Hypothalamus (tissue), 51 donors: ENCODE data around the gene POT1.

ENCODE experiments used
- DNase-seq, 51 donors: peaks; one replicate each; lab custom pipeline; 2025; lab: John Stamatoyannopoulos, UW

The POT1 gene

DNA sequence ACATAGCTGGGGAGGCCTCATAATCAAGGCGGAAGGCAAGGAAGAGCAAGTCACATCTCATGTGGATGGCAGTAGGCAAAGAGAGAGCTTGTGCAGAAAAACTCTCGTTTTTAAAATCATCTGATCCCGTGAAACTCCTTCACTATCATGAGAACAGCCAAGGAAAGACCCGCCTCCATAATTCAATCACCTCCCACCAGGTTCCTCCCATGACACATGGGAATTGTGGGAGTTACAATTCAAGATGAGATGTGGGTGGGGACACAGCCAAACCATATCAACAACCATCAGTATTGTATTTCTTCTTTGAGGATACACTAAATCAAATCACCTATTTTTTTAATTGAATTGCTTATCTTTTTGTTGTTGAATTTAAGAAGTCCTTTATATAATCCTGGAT lies 16.7 kb downstream of the POT1 start:
- no peak for DNase-seq

GRCh38 chr7:124909808-124910207 lies 19.8 kb downstream of the POT1 start:
- DNase-seq: no peak

DNA sequence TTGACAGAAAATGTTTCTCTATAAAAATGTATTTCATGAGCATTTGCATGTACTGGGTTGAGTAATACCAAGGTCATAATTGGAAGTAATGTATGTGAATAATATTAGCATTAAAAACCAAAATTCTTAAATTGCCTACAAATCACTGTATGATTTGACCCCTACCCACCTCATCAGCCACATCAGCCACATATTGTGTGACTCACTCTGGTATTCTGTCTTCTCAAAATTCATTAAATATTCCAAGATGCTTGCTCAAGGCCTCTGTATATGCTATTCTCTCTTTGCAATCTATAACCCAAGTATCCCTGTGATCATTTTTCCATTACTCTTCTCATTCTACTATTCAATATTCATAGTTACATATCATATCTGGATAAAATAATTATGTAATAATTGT lies 21.4 kb downstream of the POT1 start:
- no peak for DNase-seq

- DNase-seq: no peak
Measured at GRCh38 chr7:124907490-124907889, 22.1 kb downstream of the POT1 start.

DNA sequence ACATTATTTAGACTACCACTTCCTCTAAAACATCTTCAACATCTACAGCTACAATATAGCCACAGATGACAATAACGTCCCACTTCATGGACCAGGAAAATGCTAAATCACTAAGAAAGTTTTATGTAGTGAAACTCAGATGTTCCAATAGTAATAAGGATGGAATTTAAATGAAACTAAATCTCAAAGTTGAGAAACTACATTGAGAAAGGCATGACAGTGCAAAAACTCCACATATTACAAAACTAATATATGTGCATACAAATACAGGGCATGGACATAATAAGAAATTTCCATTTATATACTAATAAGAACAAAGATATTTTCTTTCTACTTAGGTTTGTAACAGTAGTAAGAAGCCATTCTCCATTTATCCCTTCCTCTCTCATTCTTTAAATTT lies 31.1 kb downstream of the POT1 start:
- no peak for DNase-seq

- no peak for DNase-seq
Measured at GRCh38 chr7:124896001-124896400, 33.6 kb downstream of the POT1 start.

GRCh38 chr7:124893140-124893827 lies 36.3 kb downstream of the POT1 start:
- no peak for DNase-seq

GRCh38 chr7:124887247-124887646 lies 42.4 kb downstream of the POT1 start:
- no peak for DNase-seq

DNA sequence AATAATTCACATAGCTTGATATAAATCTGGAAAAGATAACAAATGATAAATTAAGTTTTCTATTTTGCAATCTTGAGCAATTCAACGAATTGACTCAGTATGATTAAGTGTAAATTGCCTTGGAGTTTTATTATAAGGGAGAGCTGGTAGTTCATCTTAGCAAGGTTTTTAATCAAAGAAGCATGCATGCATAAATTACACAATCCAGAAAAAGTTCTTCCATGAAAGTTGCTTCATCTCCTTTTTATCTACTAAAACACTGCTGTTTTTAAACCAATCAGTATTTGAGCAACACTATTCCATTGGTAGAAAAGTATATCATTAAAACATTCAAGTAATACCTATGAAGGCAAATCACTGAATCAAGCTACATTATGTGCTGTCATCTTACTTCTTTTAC lies 47.6 kb downstream of the POT1 start:
- DNase-seq: no peak

DNA sequence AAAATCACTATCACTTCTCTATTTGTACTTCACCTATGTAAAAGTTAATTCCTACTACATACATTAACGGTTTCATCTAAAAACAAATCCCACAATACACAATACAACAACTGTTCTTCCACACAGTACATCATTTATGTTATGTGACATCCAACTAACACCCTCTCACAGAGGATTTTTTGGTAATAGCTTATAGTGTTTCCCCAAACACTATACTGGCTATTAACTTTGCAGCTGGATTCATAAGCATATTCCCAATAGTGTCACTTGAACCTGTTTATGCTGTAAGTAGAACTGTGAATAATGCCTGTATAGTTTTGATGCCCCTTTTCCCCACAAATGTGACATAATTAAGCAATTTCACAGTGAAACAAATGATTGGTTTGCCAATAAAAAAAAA lies 49.9 kb downstream of the POT1 start:
- no peak for DNase-seq

DNA sequence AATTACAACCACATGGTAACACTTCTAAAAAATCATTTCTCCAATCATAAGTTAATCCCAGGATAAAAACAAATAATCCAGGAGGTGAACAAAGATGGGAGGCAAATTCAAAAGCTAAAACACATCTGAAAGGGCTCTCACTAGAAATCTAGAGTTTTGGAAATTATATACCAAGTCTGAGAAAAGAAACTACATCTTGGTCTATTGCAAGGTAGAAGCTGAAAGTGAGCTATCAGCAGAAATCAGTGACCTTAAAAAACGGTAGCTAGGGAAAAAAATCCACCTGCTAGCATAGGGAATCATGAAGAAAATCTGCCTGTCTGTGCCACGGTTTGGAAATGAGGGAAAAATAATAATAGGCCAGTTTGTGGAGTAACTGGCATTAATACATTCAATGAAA lies 50.5 kb downstream of the POT1 start:
- no peak for DNase-seq

- no peak for DNase-seq
Measured at GRCh38 chr7:124874644-124875163, 54.9 kb downstream of the POT1 start.

- DNase-seq: no peak
Measured at GRCh38 chr7:124857672-124858235, 71.9 kb downstream of the POT1 start.

GRCh38 chr7:124856299-124856888 lies 73.2 kb downstream of the POT1 start:
- peak in 1 of 51 donors; percentile 10 for DNase-seq

- no peak for DNase-seq
Measured at GRCh38 chr7:124843336-124843735, 86.3 kb downstream of the POT1 start.

- no peak for DNase-seq
Measured at GRCh38 chr7:124840435-124840834, 89.2 kb downstream of the POT1 start.

DNA sequence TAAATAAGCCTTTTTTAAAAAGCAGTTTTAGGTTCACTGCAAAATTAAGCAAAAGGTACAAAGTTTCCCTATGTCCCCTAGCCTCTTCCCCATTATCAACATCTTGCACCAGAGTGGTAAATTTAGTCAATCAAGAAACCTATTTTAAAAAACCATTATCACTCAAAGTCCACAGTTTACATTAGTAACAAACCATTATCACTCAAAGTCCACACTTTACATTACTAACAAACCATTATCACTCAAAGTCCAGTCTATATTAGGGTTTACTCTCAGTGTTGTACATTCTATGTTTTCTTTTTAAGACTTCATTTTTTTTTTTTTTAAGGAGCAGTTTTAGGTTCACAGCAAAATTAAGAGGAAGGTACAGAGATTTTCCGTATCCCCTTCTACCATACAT lies 89.9 kb downstream of the POT1 start:
- no peak for DNase-seq

DNA sequence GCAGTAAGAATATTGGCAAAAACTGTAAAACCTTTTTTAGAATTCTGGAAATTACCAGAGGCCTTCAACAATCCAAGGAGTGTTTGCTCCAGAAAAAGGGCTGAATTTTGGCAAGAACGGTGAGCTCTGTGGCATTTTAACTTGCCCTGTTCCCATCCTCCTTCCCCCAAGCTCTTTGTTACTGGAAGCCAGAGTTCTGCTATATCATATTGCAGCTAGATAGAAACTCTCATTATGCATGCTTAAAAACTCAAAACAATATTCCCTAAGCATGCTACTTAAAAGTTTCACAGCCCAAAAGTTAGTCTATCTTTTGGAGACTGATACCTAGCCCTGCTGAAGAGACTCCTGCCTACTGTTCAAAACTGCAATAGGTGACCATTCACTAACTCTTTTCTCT lies 93.5 kb downstream of the POT1 start:
- DNase-seq: no peak

GRCh38 chr7:124818807-124819206 lies 110.8 kb downstream of the POT1 start:
- no peak for DNase-seq

DNA sequence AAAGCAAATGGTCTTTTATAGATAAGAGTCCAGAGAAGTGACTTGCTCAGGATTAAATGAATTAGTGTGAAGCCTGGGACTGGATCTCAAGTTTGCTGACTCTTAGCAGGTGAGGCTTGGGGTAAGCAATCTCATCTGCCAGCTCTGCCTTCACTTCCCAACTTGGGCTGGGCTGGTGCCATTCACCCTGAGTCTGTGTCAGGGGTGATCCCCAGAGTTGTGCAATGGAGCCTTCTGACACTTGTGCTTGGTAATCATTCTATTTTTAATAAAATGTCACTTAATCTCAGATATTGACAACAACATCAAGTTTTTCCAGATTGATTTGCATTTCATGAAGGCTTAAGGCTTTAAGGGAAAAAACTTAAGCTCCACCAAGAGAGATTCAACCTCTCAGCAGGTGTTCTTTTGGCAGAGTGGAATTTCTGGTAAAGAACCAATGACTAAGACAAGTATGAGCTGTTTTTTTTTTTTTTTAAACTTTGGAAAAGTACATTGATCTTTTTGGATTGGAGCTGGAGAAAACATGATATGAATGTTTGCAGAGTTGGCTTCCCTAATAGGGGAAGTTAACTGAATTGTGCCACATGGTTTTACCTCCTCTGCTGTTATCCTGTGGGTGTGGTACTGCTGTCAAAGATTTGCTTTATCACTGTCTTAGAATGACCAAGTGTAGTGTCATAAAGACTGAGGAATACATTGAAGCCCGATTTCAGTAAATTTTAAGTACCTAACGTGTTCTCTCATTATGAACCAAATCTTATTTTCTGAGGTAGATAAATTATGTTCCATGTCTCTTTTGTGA lies 115.4 kb downstream of the POT1 start:
- no peak for DNase-seq

DNA sequence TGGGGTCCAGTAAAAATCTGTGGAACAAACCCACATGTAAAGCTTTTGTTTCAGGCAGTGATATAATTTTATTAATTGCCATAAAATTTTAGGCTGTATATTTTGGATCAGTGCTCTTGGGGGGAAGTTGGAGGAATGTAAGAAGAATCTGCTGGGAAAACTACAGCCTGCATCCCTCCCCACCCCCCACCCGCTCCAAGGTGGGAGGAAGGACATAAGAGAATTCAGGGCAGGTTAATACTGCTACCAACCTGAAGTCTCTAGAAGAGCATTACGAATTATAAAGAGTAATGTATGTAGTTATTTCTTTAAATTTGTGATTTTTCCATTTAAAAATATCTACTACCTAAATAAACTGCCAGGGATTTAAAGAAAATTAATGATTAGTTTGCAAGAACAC lies 116.9 kb downstream of the POT1 start:
- DNase-seq: no peak
